Left renal pelvis (tissue), 4 donors: ENCODE measurements around the gene BANK1. TPM values are rescaled to one million over a fixed set of nuclear protein-coding genes. Genes with fewer than 3 reads are reported as not detected.
A peak's percentile ranks its signal among the peaks of the same experiment; 100 is the strongest.

Source experiments
- DNase-seq, 4 donors: peaks; one replicate each; pipeline ENCODE4 v3.0.0-alpha.2; 2013; ENCODE audit warnings: low read depth in 4 of 4, low spot score in 3 of 4
- polyA plus RNA-seq, 4 donors: library from polyadenylated mRNA; unstranded; fragments of 120-200 nt; gene quantifications; one replicate each; pipeline ENCODE4 v1.2.1, GENCODE V29; 2013; ENCODE audit not compliant: insufficient read length in 4 of 4

BANK1 gene
- polyA plus RNA-seq, 4 donors: 2.5 to 4.2 (median 3.1) TPM

- peak in 1 of 4 donors; percentile 6 for DNase-seq
These were observed 164.6 kb downstream of the BANK1 start for GRCh38 chr4:101954975-101955678.

- no peak for DNase-seq
These were observed 165.7 kb downstream of the BANK1 start for GRCh38 chr4:101956068-101956825.

- DNase-seq: no peak
These were observed 168.0 kb downstream of the BANK1 start for GRCh38 chr4:101958547-101958946.

- no peak for DNase-seq
These were observed 169.9 kb downstream of the BANK1 start for GRCh38 chr4:101960431-101960830.

GRCh38 chr4:101961144-101961543 lies 170.6 kb downstream of the BANK1 start:
- DNase-seq: no peak

- DNase-seq: no peak
These were observed 177.3 kb downstream of the BANK1 start for GRCh38 chr4:101967697-101968346.

- DNase-seq: no peak
These were observed 177.8 kb downstream of the BANK1 start for GRCh38 chr4:101968364-101968763.

- no peak for DNase-seq
These were observed 179.4 kb downstream of the BANK1 start for GRCh38 chr4:101969965-101970364.

GRCh38 chr4:101970547-101971155 lies 180.1 kb downstream of the BANK1 start:
- DNase-seq: no peak

- DNase-seq: no peak
These were observed 182.3 kb downstream of the BANK1 start for GRCh38 chr4:101972791-101973190.

- no peak for DNase-seq
These were observed 182.8 kb downstream of the BANK1 start for GRCh38 chr4:101973361-101973760.

- DNase-seq: no peak
These were observed 186.5 kb downstream of the BANK1 start for GRCh38 chr4:101977076-101977475.

- DNase-seq: peak in 2 of 4 donors; percentile 10 to 21
These were observed 191.2 kb downstream of the BANK1 start for GRCh38 chr4:101981756-101982155.

GRCh38 chr4:101983835-101984234 lies 193.3 kb downstream of the BANK1 start:
- DNase-seq: no peak

- no peak for DNase-seq
These were observed 197.2 kb downstream of the BANK1 start for GRCh38 chr4:101987623-101988243.

GRCh38 chr4:101989551-101989950 lies 199.0 kb downstream of the BANK1 start:
- no peak for DNase-seq

- no peak for DNase-seq
These were observed 201.9 kb downstream of the BANK1 start for GRCh38 chr4:101992446-101992845.

GRCh38 chr4:101993002-101993841 lies 202.7 kb downstream of the BANK1 start:
- no peak for DNase-seq

- no peak for DNase-seq
These were observed 203.6 kb downstream of the BANK1 start for GRCh38 chr4:101993842-101994775.
